Skeletal muscle satellite cell (primary cell): Measurements from ENCODE around the gene PRPF6. TPM values are rescaled to one million over a fixed set of nuclear protein-coding genes. Genes with fewer than 3 reads are reported as not detected.
A peak's percentile ranks its signal among the peaks of the same experiment; 100 is the strongest.

ENCODE experiments used
- H3K27me3 ChIP-seq: 2 replicates; pipeline ENCODE4 v1.7.0; 2013; ENCODE audit warnings: low read length; ENCODE audit not compliant: control insufficient read depth, insufficient read depth
- H3K36me3 ChIP-seq: 2 replicates; pipeline ENCODE4 v1.7.0; 2013; ENCODE audit warnings: mild to moderate bottlenecking, control low read depth, low read length; ENCODE audit not compliant: insufficient read depth
- H3K4me1 ChIP-seq: 2 replicates; pipeline ENCODE4 v1.7.0; 2013; ENCODE audit warnings: low read length; ENCODE audit not compliant: control insufficient read depth, insufficient read depth
- H3K4me2 ChIP-seq: 2 replicates; pipeline ENCODE4 v1.7.0; 2013; ENCODE audit warnings: mild to moderate bottlenecking, low read length
- H3K4me3 ChIP-seq: 2 replicates; pipeline ENCODE4 v1.7.0; 2013; ENCODE audit warnings: low read length
- H3K9ac ChIP-seq: 2 replicates; pipeline ENCODE4 v1.7.0; 2013; ENCODE audit warnings: mild to moderate bottlenecking, low read depth, low read length, moderate library complexity
- H3K9me3 ChIP-seq: replicated peaks from 2 replicates; pipeline ENCODE4 v1.7.0; 2013; ENCODE audit warnings: mild to moderate bottlenecking, control low read depth, low read length
- small RNA-seq: library from RNA; depleted of rRNA; stranded (forward); fragments of <200 nt; gene quantifications from one replicate; pipeline ENCODE3, GENCODE V24; 2012

Gene PRPF6

DNA sequence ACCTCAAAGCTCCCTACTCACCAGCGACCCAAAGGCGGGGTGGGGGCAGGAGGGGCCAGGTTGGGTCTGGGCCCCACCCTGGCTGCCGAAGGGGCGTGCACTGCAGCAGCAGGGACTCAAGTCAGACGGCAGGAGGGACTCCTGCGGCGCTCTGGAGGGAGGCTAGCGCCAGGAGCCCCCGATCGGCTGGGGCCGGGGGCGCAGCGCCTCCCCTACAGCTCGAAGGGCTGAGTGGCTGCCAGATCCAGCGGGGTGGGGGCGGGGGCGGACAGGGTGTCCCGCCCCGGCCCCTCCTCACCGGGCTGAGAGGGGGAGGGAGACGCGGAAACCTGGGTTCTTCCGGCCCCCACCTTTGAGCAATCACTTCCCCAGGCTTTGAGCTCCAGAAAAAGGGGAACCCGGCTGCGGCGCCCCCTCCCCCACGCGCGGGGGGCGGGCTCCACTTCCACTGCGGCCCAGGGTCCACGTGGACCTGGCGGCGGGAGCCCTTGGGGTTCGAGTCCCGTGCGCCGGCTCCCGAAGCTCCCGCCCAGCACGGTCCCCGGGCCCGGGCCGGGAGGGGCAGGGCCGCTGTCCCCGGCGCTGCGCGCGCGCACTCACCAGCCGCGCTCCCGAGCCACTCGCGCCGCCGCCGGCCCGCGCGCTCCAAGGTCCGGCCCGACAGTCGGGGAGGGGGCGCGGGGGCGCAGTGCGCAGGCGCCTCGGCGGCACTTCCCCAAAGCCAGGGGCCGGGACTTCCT is 98.5 kb downstream of the PRPF6 start, which contains the start of gene RGS19:
Gene RGS19, minus strand, starts transcription at position 246 of the 740 bp plus-strand sequence. CDS start 2,632 bp downstream, outside the sequence.
- H3K4me3 ChIP-seq, result peak within 1 kb of the TSS; percentile 90

DNA sequence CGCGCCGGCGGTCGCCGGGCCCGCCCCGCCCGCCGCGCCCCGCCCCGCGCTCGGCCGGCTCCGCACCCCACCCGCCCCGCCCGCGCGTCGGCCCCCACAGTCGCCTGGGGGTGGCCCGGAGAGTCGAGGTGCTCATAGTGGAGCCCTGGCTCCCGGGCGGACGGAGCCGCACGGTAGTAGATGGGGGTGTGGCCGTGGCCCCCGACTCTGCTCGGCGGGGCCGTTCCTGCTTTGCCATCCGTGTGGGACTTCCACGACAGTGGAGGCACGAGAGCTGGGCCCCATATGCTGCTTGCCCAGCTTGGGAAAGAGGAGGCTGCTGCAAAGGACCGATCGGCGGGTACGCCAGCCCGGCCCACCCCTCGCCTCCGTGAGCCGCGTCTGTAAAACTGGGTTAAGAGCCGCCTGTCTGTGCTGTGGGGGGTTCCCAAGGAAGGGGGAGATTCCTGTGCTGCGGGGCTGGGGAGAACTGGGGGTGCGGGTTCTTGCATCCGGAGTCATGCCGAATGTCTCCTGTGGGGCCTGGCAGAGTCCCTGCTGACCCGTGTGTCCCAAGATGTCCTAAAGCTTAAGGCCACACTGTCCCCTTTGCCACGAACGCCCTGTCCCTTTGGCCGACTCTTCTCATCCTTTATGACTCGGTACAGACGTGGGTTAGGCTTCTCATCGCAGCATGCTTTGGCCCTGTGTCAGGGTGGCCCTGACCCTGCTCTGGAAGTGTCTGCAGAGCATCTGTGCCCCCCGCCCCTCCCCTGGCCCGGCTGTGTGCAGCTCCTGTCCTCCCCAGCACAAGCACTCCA is 99.3 kb downstream of the PRPF6 start, which contains the start of gene OPRL1:
Gene OPRL1, plus strand, starts transcription at position 70 of the 800 bp plus-strand sequence. CDS start 12,639 bp downstream, outside the sequence.
- peak within 1 kb of the TSS; percentile 88 for H3K9ac ChIP-seq
- no peaks in the 10 kb centered on the region for H3K9me3 ChIP-seq
- H3K27me3 ChIP-seq, result peaks cover 23% of the 10 kb centered on the region
- peak within 1 kb of the TSS; percentile 97 for H3K4me2 ChIP-seq
- H3K4me1 ChIP-seq, result peaks cover 37% of the 10 kb centered on the region
- no peaks in the 10 kb centered on the region for H3K36me3 ChIP-seq
- H3K4me3 ChIP-seq, result peak within 1 kb of the TSS; percentile 90

More for the DNA sequence above, 98.5 kb downstream of the PRPF6 start, which contains the start of gene RGS19:
- H3K9ac ChIP-seq, result peak within 1 kb of the TSS; percentile 88
- H3K4me1 ChIP-seq, result peaks cover 37% of the 10 kb centered on the region
- H3K36me3 ChIP-seq, result no peaks in the 10 kb centered on the region
- H3K4me2 ChIP-seq, result peak within 1 kb of the TSS; percentile 97
- H3K27me3 ChIP-seq, result peaks cover 15% of the 10 kb centered on the region
- no peaks in the 10 kb centered on the region for H3K9me3 ChIP-seq

DNA sequence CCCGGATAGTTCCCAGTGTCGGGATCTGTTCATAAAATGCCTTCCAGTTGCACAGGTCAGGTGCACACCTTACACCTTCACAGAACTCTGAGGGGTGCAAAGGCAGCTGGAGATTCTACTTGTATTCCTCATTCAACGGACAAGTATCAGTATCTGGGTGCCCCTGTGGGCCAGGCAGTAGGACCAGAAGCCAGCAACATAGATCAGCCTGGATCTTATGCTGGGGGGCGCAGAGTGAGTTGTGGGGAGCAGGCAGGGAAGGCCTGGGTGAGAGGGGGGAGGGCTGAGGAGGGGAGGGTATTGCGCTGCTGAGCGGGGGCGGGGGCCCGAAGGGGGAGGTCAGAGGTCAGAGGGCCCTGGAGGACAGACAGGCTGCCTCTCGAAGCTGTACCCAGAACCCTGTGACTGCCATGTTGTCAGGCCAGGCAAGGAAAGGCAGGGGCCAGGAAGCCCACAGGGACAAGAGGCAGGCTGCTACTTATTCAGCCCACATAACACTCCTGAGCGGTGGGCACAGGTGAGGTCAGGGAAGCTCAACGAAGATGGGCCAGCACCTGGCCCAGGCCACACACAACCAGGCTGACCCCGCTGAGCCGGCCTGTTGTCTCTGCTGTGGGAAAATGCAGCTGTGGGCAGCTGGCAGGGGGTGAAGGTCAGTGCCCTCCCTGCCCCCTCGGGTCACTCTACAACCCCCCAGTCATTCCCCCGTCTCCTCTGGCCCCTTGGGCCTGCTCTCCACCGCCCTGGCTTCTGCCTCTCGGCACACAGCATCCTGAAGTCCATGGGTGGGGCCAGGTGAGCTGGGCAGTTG is 100.1 kb downstream of the PRPF6 start:
- Histone ChIP-seq H3K4me2 (peak overlapping the region; percentile 82), H3K9me3 (no peaks in the 10 kb centered on the region), H3K36me3 (no peaks in the 10 kb centered on the region), H3K9ac (no peak overlapping the region), H3K4me3 (no peak overlapping the region), H3K4me1 (peaks cover 37% of the 10 kb centered on the region), H3K27me3 (peaks cover 31% of the 10 kb centered on the region)

DNA sequence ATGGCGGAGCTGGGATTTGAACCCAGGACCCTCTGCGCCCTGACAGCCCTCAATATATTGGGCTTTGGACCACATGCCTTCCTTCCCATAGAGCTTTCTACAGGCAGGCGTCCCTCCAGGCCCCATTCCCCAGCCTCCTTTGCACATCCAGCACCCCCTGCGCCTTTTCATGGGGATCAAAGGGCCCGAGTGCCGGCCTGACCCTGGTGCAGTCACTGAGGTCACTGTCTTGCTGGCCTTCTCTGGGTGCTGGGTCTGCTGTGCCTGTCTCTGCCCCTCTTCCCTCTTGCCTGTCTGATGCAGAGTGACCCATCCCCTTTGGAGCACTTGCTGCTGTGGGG is 100.7 kb downstream of the PRPF6 start:
- Histone ChIP-seq H3K4me1 (peaks cover 37% of the 10 kb centered on the region), H3K4me2 (no peak overlapping the region), H3K36me3 (no peaks in the 10 kb centered on the region), H3K9me3 (no peaks in the 10 kb centered on the region), H3K27me3 (peaks cover 35% of the 10 kb centered on the region), H3K9ac (no peak overlapping the region), H3K4me3 (no peak overlapping the region)

DNA sequence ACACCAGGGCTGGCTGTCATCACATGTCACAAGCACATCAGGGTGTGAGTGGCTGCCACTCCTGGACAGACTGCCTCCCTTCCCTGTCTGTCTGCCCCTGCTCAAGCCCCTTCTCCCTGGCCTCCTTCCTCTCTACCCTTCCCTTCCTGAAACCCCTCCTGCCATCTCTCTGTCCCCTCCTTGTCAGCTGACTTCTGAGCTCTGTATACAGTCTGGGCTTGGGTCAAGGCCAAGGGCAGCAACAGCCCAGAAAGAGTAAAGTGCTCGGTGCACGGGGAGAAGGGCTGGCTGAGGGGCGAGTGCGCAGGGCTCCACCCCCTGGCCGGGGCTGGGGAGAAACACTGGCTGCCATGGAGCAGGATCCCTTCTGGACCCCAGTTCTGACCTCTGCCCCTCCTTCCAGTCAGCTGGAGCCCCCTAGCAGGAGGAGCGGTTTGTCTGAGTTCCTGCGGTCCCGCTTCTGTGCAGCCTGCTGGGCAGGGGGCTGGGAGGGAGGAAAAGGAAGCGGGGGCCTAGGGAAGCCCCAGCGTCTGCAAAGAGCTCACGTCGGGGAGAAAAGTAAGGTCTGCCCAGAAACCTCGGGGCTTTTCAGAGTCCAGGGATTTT is 101.3 kb downstream of the PRPF6 start:
- Histone ChIP-seq H3K36me3 (no peaks in the 10 kb centered on the region), H3K4me3 (no peak overlapping the region), H3K27me3 (peaks cover 38% of the 10 kb centered on the region), H3K9ac (no peak overlapping the region), H3K9me3 (no peaks in the 10 kb centered on the region), H3K4me2 (no peak overlapping the region), H3K4me1 (peaks cover 37% of the 10 kb centered on the region)

Small RNAs within 50 kb of the gene (small RNA-seq; reads per million reads assigned to genes)
- not detected for gene AL355803.1
- gene MIR647, result not detected
- not detected for gene MIR6813
